HUDEP-2 (cell line): ENCODE data around the gene OR2A7.
"Not testable (repeated sequence)": the region's sequence is repeated elsewhere in the genome, so short reads cannot be mapped to it uniquely, and the experiment has no call there.

Source experiments
- DNase-seq, 76 experiments: peaks; one replicate each; lab custom pipeline; 2025; ENCODE audit not compliant: unreplicated experiment in 76 of 76; lab: John Stamatoyannopoulos, UW

OR2A7 gene

DNA sequence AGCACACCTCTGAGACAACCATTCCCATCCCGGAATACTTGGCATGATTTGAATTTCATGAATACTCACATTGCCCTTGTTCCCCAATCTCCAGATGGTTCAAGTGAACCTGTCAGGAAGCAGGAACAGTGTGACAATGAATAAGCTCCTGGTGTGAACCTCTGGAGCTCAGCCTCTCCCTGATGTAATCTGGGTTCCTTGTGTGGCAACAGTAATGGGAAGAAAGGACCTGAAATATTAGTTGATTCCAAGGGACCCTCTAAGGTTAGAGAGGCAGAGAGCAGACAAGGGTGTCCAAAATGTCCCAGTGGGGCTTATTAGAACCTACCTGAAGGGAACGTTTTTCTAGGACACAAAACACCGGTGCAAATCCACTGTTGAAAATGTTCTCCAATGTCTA, 8.5 kb downstream of the OR2A7 start:
- DNase-seq: no peak

DNA sequence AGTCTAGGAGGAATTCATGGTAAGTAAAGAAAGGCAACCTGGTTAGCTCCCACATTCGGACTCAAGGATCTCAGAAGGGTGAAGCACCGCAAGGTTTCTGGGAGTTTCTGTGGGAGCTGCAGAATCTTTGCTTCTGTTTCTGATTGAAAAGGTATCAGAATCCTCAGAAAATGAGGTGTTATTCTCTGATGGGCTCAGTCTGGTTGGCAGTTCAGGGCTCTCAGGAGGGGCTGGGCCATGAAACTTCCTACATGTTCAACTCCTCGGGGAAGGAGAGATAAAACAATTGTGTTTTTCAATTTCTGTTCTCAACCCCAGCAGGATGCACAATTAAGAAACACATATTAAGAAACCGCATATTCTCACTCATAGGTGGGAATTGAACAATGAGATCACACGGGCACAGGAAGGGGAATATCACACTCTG, 9.1 kb downstream of the OR2A7 start:
- DNase-seq: no peak

- DNase-seq: not testable (repeated sequence)
Observed at GRCh38 chr7:144252307-144252706, 12.3 kb downstream of the OR2A7 start.

GRCh38 chr7:144247674-144248330, 16.8 kb downstream of the OR2A7 start:
- DNase-seq: not testable (repeated sequence)

GRCh38 chr7:144246967-144247366, 17.6 kb downstream of the OR2A7 start:
- DNase-seq: not testable (repeated sequence)

DNA sequence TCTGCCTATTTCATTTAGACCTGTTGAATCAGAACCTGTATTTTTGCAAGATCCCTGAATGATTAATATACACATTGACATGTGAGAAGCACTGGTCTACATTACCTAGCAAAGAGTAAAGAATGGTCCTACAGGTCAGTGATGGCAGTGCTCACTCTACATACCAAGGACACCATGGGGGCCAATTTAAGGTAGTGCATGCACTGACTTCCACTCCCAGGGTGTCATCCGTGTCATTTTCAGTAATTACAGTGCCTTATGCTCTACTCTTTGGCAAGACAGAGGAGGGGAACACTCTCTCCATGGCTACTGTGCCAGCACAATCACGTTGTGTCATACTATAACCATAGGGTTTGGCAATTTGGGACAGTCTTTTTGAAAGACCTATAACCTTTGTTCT, 19.2 kb downstream of the OR2A7 start:
- not testable (repeated sequence) for DNase-seq

DNA sequence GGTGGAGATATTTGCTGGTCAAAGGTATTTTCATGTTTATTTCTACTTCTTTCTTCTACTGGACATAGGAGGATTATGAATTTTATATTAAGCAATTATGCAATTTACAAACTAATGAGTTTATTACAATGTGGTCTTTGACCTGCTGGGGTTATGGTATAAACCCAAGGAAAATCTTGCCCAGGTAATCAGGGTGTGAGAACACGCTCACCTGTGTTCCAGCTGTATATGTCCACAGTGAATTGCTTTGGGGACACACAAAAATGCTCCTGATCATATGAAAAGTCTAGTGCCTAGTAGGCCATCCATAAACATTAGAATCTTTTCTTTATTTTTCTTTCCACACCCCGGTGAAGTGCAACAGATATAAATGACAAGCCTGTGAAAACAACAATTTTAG, 25.2 kb downstream of the OR2A7 start, which contains the start of gene OR2A42:
Gene OR2A42, minus strand, starts transcription at position 241 of the 400 bp plus-strand sequence. CDS start 6,762 bp downstream, outside the sequence.
- not testable (repeated sequence) for DNase-seq

- DNase-seq: not testable (repeated sequence)
Observed at GRCh38 chr7:144238530-144239082, 26.0 kb downstream of the OR2A7 start.

DNA sequence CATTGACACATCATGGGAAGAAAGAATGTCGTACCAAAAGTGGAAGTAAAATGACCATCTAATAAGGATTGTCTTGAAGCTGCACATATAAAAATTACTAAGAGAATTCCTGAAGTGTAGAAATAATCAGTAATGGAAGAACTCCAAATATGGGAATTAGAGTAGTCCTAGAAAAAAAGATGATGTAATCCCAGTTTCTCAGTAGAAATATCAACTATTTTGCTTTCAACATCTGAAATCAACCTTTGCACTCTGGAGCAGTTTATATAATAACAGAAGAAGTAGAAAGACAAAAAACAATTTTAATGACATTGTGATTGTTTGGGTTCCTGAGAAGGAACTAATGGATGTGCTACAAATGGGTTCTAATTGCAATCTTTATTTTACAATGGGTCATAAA, 31.6 kb downstream of the OR2A7 start:
- not testable (repeated sequence) for DNase-seq

GRCh38 chr7:144231027-144231426, 33.6 kb downstream of the OR2A7 start:
- DNase-seq: not testable (repeated sequence)

- not testable (repeated sequence) for DNase-seq
Observed at GRCh38 chr7:144228810-144229209, 35.8 kb downstream of the OR2A7 start.

GRCh38 chr7:144226866-144227265, 37.7 kb downstream of the OR2A7 start:
- not testable (repeated sequence) for DNase-seq

DNA sequence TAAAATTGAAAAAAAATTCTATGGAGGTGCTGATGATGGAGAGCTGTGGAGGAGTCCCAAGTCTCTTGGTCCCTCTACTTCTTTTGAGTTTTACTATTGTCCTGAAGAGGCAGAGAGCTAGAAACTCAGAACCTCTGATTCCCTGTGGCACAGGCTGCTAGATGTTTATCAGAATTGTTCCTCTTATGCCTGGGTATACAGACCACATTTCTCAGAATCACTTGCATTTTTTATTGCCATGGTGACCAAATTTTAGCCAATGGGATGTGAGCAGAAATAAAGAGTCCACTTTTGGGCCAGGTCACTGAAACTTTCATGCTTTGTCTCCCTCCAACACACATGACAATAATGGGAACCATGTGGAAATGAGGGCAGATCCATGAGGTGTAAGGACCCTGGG, 40.9 kb downstream of the OR2A7 start:
- not testable (repeated sequence) for DNase-seq

GRCh38 chr7:144220531-144220930, 44.1 kb downstream of the OR2A7 start:
- not testable (repeated sequence) for DNase-seq

- not testable (repeated sequence) for DNase-seq
Observed at GRCh38 chr7:144219149-144219548, 45.4 kb downstream of the OR2A7 start.

DNA sequence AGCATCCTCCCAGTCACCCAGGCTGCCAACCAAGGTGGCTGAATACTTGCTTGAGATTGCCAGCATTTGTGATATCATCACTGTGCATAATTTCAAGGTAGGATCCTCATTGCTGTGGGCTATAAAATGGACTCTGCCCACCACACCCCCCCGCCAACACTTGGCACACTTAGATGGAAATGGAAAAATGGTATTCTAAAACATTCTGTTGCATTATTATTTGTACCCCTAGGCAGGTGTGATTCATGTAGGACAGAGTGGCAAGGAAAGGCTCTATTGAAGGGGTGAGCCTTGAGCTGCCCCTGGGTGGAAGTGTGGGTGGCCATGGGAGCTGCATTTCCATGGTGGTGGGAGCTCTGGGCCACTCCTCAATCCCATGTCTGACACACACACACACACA, 46.0 kb downstream of the OR2A7 start:
- DNase-seq: not testable (repeated sequence)

- DNase-seq: not testable (repeated sequence)
Observed at GRCh38 chr7:144217200-144217599, 47.4 kb downstream of the OR2A7 start.
